ENCODE measurements around the gene CAMTA1.

- TF ChIP-seq CTCF (IDR thresholded peaks at IDR 0.05): no peak
- TF ChIP-seq EZH2 (IDR thresholded peaks at IDR 0.05): no peak
- TF ChIP-seq EZH2phosphoT487 (IDR thresholded peaks at IDR 0.05): no peak
These were observed 734.7 kb downstream of the CAMTA1 start for GRCh38 chr1:7519861-7520395.

Data from neural progenitor cell (in vitro differentiated cells).